H54 (cell line): ENCODE data around the gene ZSWIM4.

Source experiments
- DNase-seq: peaks from one replicate; pipeline ENCODE4 v3.0.0; 2011; ENCODE audit warnings: low spot score, mixed read lengths; ENCODE audit not compliant: insufficient read length
- FAIRE-seq: peaks from 3 replicates; lab custom pipeline; 2011; peaks lifted over from hg19 to GRCh38; lab: Jason Lieb, UNC
- POLR2A ChIP-seq: IDR thresholded peaks from 2 replicates; pipeline ENCODE4 v1.6.1; 2011; ENCODE audit warnings: low read depth, mild to moderate bottlenecking, low read length

The ZSWIM4 gene

DNA sequence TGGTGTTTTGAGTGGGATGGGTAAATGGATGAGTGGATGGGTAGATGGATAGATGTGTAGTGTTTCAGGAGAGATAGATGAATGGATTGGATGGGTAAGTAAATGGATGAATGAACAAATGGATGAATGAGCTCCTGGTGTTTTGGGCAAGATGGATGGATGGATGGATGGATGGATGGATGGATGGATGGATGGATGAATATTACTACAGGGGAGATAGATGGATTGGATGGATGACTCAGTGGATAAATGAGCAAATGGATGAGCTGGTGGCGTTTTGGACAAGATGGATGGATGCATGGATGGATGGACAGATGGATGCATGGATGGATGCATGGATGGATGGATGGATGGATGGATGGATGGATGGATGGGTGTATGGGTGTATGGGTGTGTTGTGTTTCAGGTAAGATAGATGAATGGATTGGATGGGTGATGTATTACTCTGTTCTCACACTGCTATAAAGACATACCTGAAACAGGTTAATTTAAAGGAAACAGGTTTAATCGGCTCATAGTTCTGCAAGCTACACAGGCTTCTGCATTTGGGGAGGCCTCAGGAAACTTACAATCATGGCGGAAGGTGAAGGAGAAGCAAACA lies 12.3 kb downstream of the ZSWIM4 start:
- no peak for TF ChIP-seq POLR2A
- DNase-seq (no peak), FAIRE-seq (no peak)

DNA sequence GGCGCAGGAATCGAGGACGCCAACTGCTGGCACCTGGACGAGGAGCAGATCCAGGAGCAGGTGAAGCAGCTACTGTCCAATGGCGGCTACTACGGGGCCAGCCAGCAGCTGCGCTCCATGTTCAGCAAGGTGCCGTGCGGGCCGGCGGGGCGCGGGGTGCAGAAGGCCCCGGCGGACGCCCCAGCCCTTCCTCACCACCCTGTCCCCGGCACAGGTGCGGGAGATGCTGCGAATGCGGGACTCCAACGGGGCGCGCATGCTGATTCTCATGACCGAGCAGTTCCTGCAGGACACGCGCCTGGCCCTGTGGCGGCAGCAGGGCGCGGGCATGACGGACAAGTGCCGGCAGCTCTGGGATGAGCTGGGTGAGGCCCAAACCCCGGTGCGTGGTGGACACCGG lies 13.6 kb downstream of the ZSWIM4 start:
- no peak for TF ChIP-seq POLR2A
- no peak for FAIRE-seq

DNA sequence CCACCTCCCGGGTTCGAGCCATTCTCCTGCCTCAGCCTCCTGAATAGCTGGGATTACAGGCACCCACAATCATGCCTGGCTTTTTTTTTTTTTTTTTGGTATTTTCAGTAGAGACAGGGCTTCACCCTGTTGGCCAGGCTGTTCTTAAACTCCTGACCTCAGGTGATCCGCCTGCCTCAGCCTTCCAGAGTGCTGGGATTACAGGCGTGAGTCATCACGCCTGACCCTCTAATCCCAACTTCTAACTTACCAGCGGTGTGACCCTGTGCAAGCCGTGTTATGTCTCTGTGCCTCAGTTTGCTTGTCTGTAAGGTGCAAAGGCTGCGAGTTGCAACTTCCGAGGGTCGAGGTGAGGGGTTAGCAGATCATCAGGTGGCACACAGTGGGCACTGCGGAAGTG lies 17.3 kb downstream of the ZSWIM4 start:
- DNase-seq (no peak), FAIRE-seq (no peak)
- TF ChIP-seq POLR2A, result no peak

More for the DNA sequence above, 13.6 kb downstream of the ZSWIM4 start:
- DNase-seq, result no peak

DNA sequence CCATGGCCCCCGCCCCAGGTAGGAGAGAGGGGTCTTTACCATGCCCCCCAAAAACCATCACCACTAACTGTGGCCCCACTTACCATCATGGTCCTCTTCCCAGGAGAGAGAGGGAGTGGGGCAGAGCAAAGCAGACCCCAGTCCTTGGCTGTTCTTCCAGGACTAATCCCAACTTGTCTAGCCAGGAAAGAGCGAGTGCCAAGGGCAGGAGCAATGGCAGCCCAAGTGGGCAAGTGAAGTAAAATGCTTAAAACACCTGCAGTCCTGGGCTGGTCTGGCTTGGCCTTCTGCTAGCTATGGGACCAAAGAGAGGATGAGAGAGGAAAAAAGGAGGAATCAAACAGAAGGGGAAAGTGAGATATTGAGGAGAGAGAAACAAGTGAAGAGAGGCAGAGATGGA lies 17.9 kb downstream of the ZSWIM4 start:
- FAIRE-seq (no peak), DNase-seq (no peak)
- no peak for TF ChIP-seq POLR2A

DNA sequence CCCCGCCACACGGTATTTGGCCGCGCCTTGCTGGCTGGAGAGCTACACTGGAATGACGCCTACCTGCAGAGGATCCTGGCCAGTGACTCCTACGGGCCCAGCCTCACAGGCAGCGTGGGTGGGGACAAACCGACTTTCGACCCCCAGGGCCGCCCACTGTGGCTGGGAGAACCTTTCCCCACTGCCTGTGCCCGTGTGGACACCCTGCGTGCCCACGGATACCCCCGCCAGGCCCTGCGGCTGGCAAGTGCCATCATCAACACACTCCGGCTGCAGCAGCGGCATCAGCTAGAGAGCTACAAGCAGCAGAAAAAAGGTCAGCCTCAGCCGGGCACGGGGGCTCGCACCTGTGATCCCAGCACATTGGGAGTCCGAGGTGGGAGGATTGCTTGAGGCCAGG lies 19.3 kb downstream of the ZSWIM4 start:
- DNase-seq, result no peak
- TF ChIP-seq POLR2A, result no peak
- FAIRE-seq, result no peak

DNA sequence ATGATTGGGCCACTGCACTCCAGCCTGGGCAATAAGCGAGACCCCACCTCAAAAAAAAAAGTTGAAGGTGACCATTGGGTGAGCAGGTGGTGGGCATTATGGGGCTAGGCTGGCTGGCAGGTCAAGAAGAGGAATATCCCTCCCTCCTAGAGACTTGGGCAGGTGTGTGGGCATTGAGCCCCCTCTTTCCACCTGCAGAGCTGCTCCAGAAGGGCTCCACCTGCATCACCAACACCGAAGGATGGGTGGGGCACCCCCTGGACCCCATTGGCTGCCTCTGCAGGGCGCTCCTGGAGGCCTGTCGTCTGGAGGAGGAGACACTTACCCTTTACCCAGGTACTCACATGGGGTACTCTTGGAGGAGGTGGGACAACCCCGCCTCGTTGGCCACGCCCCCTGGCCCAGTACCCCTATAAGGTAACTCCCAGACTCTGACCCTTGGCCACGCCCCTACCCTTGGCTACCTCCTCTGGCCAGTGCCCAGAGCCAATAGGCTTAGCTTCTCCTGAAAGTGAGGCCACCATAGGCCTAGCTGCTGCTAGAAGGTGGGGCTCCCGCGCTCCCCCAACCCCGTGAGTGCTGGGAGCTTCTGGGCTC lies 21.9 kb downstream of the ZSWIM4 start:
- no peak for FAIRE-seq
- no peak for DNase-seq
- no peak for TF ChIP-seq POLR2A

DNA sequence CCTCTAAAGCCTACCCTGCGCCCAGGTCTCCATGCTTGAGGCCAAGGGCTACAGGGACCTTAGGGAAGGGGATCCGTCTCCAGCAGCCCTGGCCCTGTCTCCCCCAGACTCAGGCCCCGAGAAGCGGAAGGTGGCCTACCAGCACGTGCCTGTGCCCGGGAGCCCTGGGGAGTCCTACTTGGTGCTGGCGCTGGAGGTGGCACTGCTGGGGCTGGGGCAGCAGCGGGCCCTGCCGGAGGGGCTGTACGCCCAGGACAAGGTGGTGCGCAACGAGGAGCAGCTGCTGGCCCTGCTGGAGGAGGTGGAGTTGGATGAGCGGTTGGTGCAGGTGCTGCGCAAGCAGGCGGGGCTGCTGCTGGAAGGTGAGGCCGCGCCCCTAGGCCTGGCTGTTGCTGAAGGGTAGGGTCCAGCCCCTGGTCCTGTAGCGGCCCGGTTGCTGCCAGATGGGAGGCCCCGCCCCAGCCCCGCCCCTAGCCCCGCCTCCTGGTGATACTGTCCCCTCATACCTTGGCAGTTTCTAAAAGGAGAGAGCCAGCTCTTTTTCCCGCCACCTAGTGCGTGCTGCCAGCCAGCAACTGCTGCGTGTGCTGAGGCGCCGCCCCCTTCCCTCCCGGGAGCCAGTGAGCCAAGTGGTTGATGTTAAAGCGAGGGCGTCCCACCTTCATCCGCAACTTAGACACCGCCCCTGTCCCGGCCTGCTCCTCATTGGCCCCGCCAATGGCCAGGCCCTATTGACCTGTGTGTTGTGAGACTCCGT lies 22.6 kb downstream of the ZSWIM4 start:
- TF ChIP-seq POLR2A, result no peak
- DNase-seq (no peak), FAIRE-seq (no peak)

DNA sequence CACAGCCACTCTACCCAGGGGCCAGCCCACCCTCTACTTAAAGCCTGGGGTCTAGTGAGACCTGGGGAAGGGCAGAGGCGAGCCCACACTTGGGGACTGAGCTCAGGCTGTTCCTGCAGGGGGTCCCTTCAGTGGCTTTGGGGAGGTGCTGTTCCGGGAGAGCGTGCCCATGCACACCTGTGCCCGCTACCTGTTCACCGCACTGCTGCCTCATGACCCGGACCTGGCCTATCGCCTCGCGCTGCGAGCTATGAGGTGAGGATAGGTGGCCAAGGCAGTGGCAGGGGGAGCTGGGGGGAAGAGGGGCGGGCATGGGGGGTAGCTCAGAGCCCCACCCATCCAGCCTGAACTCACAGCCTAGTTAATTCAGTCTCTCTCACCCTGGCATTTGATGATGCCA lies 24.0 kb downstream of the ZSWIM4 start:
- no peak for TF ChIP-seq POLR2A
- FAIRE-seq, result no peak

DNA sequence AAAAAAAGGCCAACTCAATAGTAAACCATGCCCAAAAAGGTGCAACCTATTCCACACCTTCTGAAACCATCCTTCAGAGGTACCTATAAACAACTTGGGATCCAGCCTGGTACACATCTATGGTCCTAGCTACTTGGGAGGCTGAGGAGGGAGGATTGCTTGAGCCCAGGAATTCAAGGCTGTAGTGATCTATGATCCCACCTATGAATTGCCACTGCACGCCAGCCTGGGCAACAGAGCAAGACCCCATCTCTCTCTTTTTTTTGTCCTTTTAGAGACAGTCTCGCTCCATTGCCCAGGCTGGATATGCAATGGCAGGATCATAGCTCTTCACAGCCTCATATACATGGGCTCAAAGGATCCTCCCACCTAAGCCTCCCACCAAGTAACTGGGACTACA lies 26.0 kb downstream of the ZSWIM4 start:
- DNase-seq (no peak), FAIRE-seq (no peak)
- no peak for TF ChIP-seq POLR2A

More for the DNA sequence above, 24.0 kb downstream of the ZSWIM4 start:
- no peak for DNase-seq

DNA sequence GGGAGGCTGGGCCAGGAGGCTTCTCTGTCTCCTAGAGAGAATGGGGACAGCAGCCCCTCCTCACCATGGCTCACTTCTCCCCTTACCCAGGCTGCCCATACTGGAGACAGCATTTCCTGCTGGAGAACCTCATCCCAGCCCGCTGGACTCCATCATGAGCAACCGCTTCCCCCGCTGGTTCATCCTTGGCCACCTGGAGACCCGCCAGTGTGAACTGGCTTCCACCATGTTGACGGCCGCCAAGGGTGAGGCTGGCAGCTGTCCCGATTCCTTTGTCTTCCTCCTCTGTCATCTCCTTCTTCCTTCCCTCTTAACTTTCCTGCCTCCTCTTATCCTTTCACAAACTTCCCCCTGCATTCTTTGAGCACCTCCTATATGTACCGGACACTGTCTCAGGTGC lies 28.0 kb downstream of the ZSWIM4 start:
- TF ChIP-seq POLR2A, result no peak
- no peak for DNase-seq
- FAIRE-seq, result no peak

DNA sequence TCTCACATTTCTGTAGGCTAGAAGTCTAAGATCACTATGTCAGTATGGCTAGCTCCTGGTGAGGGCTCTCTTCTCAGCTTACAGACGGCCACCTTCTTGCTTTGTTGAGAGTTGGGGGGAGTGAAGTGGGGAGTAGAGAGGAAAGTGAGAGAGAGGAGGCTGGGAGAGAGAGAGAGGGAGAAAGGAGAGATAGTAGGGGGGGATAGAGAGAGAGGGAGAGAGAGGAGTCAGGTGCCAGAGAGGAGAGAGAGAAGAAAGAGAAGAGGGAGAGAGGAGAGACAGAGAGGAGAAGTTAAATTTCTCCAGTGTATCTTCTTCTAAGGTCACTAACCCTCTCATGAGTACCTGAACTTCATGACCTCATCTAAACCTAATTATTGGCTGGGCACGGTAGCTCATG lies 28.7 kb downstream of the ZSWIM4 start:
- no peak for DNase-seq
- TF ChIP-seq POLR2A, result no peak
- no peak for FAIRE-seq

DNA sequence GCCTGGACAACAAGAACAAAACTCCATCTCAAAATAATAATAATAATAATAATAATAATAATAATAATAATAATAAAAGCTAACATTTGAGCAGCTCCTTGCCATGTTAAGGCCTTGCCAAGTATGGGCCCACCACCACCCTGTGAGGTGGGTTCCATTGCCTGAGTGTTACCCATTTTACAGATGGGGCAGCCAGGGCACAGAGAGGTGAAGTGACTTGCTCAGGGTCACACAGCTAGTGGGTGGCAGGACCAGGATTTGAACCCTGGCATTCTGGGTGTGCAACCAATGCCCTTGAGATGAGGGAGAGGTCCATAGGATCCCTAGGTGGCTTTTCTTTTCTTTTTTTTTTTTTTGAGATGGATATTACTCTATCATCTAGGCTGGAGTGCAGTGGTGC lies 29.5 kb downstream of the ZSWIM4 start:
- DNase-seq (no peak), FAIRE-seq (no peak)
- TF ChIP-seq POLR2A, result no peak

DNA sequence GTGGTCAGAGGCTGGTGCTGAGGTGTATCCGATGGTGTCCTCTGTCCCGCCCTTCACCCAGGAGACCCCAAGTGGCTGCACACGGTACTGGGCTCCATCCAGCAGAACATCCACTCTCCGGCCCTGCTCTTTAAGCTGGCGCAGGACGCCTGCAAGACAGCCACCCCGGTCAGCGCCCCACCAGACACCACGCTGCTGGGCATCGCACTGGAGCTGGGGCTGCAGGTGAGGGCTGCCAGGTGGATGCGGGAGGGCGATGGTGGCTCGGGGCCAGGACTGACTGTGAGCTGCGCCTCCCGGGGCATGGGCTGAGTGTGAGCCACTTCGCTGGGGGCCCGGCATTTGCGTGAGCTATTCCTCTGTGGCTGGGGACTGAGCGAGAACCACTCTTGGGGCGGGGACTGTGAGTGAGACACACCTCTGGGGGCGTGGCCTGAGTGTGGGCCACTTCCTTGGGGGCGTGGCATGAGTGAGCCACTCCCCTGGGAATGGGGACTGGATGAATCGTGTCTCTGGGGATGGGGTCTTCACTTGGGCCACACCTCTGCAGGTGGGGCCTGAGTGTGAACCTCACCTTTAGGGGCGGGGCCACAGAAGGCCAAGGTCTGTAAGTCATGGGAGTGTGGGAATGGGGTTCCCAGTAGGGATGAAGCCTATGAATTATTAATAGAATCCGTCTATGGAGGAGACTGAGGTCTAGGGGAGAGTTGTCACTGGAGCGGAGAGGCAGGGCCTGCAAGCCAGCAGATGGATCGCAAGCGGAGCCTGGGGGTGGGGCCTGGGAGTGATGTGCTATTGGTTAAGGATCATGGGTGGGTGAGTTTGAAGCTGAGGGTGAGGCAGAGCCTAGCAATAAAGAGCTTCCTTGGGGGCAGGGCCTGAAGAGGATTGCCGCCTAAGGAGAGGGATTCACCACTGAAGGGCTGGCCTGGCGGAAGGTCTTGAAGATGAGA lies 30.5 kb downstream of the ZSWIM4 start:
- no peak for FAIRE-seq
- TF ChIP-seq POLR2A, result no peak
- no peak for DNase-seq
